ENCODE data around the gene UBE2J2. TPM values are rescaled to one million over a fixed set of nuclear protein-coding genes. Genes with fewer than 3 reads are reported as not detected.

Gene UBE2J2
- total RNA-seq, 2 donors from 2014 or later = 43.1 to 83.3 TPM

DNA sequence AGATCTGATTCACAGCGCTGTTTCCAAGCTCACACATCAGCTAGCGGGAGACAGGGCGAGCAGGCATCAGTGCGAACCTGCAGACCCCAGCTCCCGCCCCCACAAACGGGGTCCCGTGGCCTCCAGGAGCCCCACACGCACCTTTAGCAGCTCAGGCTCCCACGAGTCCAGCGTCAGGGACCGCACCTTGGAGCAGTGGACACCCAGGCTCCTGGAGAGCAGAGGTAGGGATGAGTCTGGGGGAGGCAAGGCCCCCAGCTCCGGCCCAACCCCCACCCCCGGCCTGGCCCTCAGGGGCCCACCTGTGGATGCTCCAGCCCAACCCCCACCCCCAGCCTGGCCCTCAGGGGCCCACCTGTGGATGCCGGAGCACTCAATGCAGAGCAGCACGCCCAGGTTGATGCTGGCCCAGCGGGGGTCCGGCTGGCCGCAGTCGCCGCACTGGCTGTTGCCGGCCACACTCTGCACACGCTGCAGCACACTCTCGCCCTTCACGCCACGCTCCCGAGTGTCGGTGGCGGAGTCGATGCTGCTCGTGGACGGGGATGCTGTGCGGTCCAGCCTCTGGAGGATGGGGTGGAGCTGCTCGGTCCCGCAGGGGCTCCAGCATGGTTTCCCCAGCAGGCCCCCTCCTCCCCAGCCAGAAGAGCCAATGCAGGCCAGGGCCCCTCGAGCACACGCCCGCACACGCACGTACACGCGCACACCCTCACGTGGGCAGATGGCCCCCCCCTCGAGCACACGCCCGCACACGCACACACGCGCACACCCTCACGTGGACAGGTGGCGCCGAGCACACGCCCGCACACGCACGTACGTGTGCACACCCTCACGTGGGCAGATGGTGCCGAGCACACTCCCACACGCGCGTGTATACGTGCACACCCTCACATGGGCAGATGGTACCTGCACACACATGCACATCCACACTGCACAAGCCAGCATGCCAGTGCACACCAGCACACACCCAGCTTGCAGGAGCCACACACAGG, 22.7 kb upstream of the UBE2J2 start:
- no peaks in the 10 kb centered on the region for H3K36me3 ChIP-seq
- H3K9me3 ChIP-seq = no peaks in the 10 kb centered on the region
- H3K4me1 ChIP-seq = peaks cover 2% of the 10 kb centered on the region
- no peak overlapping the region for H3K27ac ChIP-seq
- no peak overlapping the region for H3K9ac ChIP-seq (ENCODE audit: low read depth in 2 of 2, low read length in 2 of 2)
- no peak overlapping the region for H3K4me3 ChIP-seq
- no peaks in the 10 kb centered on the region for H3K27me3 ChIP-seq
- intact Hi-C loops (cut with DNase I) = loop anchor here (10.0 kb wide), 1 partner anchor 312 kb away; the partner anchor contains the start of gene PERM1
- TF ChIP-seq, protein P1, sequence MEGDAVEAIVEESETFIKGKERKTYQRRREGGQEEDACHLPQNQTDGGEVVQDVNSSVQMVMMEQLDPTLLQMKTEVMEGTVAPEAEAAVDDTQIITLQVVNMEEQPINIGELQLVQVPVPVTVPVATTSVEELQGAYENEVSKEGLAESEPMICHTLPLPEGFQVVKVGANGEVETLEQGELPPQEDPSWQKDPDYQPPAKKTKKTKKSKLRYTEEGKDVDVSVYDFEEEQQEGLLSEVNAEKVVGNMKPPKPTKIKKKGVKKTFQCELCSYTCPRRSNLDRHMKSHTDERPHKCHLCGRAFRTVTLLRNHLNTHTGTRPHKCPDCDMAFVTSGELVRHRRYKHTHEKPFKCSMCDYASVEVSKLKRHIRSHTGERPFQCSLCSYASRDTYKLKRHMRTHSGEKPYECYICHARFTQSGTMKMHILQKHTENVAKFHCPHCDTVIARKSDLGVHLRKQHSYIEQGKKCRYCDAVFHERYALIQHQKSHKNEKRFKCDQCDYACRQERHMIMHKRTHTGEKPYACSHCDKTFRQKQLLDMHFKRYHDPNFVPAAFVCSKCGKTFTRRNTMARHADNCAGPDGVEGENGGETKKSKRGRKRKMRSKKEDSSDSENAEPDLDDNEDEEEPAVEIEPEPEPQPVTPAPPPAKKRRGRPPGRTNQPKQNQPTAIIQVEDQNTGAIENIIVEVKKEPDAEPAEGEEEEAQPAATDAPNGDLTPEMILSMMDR (IDR thresholded peaks at IDR 0.05) = no peak
- DNase-seq = no peak

DNA sequence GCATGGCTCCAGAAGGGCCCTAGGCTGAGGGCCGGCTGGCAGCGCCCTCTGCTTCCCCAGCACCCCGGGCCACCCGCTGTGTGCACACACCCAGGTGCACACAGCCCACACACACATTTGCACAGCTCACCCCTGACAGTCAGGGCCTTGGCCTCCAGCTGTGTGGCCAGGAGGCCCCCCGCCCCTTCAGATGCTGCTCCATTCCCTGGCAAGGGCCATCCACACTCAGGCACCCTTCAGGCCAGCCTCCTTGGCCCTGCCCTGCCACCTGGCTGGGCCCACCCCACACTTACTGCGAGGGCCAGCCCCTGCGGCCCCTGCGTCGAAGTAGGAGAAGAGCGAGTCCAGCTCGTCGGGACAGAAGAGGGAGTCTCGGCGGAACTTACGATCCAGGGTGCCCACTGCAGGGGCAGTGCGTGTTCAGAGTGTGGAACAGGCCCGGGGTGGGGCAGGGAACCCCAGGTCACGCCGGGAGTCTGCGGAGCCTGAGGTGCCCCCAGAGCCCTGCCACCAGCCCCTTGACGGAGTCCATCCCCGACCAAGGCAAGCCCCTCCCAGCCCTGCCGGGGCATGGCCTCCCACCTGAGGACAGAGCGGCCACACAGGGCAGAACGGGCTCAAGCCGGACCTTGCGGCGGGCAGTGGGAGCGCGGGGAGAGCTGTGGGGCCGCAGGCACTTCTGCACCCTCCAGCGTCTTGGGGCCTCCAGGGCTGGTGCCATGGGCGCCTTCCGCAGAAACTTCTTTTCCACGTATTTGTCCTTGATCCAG, 21.7 kb upstream of the UBE2J2 start:
- H3K4me1 ChIP-seq = peaks cover 6% of the 10 kb centered on the region
- TF ChIP-seq, protein P1 (IDR thresholded peaks at IDR 0.05) = no peak
- DNase-seq = no peak
- intact Hi-C loops (cut with DNase I) = loop anchor here (10.0 kb wide), 1 partner anchor 311 kb away; the partner anchor contains the start of gene PERM1
- no peaks in the 10 kb centered on the region for H3K27me3 ChIP-seq
- H3K9ac ChIP-seq (ENCODE audit: low read depth in 2 of 2, low read length in 2 of 2) = no peak overlapping the region
- no peaks in the 10 kb centered on the region for H3K36me3 ChIP-seq
- H3K9me3 ChIP-seq = no peaks in the 10 kb centered on the region
- no peak overlapping the region for H3K27ac ChIP-seq
- no peak overlapping the region for H3K4me3 ChIP-seq

DNA sequence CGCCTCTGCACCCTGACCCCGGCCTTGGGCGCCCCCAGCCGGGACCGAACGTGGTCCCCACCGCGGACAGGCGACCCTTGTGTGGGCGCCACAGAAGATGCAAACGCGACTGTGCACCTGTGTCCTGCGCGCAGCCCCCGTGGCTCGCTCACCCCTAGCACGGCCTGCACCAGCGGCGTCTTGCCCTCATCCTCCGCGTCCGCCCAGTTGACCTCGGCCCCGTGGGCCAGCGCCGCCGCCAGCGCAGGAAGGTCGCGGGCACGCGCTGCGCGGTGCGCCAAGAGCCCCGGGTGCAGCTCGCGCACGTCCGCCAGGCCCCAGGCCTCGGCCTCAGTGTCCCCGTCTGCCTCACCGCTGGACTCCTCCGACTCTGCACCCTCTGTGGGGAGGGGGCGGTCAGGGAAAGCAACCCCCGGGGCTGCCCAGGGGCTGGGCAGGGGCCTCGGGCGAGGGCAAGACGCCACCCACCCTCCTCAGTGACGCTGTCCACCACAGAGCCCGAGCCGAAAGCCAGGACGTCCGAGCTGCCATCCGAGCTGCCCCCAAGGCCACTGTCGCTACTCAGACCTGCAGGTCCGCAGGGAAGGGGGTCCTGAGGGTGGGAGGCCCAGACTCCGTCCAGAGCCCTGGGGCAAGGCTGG, 20.7 kb upstream of the UBE2J2 start:
- TF ChIP-seq, protein P1 (IDR thresholded peaks at IDR 0.05) = no peak
- Histone ChIP-seq H3K9me3 (no peaks in the 10 kb centered on the region), H3K9ac (ENCODE audit: low read depth in 2 of 2, low read length in 2 of 2) (no peak overlapping the region), H3K4me3 (no peak overlapping the region), H3K27me3 (no peaks in the 10 kb centered on the region), H3K36me3 (no peaks in the 10 kb centered on the region), H3K27ac (no peak overlapping the region), H3K4me1 (peaks cover 6% of the 10 kb centered on the region)
- intact Hi-C loops (cut with DNase I) = loop anchor here (5.0 to 10.0 kb wide), 2 partner anchors 172 to 310 kb away; partner anchors contain the start of gene PERM1
- DNase-seq = no peak

DNA sequence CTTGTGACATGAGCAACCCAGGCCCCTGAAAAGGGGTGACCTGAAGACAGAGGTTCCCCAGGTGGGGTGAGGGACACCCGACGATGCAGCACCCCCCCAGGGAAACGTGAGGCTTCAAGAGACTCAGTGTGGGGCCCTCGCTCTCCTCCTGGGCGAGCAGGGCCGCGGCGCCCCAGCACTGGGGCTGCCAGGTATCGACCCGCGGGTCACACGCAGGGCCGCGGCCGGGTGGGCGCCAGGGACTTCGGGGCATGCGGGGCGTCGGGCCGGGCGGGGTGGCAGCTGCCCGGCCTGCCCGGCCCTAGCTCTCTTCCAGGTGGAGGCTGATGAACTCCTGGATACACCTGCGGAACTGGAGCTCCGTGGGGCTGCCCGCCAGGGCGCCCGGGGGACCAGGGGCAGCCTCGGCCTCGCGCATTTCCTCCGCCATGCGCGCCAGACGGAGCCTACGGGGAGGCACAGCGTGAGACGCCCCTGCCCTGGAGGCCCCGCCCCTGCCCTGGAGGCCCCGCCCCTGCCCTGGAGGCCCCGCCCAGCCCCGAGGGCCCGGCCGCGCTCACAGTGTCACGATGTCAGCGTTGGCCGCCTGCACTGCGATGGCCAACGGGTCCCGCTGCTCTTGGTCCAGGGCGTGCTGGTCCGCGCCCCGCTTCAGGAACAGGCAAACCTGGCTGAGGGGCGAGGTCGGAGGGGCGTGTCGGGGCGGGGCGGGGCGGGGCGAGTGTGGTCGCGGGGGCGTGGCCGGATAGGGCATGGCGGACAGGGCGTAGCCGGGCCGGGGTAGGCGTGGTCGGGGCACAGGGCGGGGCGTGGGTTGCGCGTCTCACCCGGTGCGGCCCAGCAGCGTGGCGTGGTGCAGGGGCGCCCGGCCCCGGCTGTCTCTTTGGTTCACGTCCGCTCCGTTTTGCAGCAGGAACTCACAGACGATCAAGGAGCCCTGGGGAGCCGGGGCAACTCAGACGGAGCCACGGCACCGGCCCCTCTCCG, 19.9 kb upstream of the UBE2J2 start:
- H3K9ac ChIP-seq (ENCODE audit: low read depth in 2 of 2, low read length in 2 of 2) = no peak overlapping the region
- no peaks in the 10 kb centered on the region for H3K9me3 ChIP-seq
- TF ChIP-seq, protein P1 (IDR thresholded peaks at IDR 0.05) = no peak
- H3K27ac ChIP-seq = no peak overlapping the region
- H3K4me1 ChIP-seq = peaks cover 6% of the 10 kb centered on the region
- no peaks in the 10 kb centered on the region for H3K27me3 ChIP-seq
- no peaks in the 10 kb centered on the region for H3K36me3 ChIP-seq
- DNase-seq = no peak
- H3K4me3 ChIP-seq = no peak overlapping the region
- intact Hi-C loops (cut with DNase I) = loop anchor here (5.0 to 10.0 kb wide), 2 partner anchors 171 to 309 kb away; partner anchors contain the start of gene PERM1

All from colonic mucosa (tissue), 4 donors.